Right lobe of liver (tissue), 6 donors: ENCODE data around the gene EFCAB5. TPM values are rescaled to one million over a fixed set of nuclear protein-coding genes. Genes with fewer than 3 reads are reported as not detected.

ENCODE experiments used
- ATAC-seq, 4 donors: fragments of 200-7000 bp; cut with Tn5 transposase; one replicate each; pipeline ENCODE4 v1.9.1; 2020; ENCODE audit warnings: mild to moderate bottlenecking in 4 of 4, moderate library complexity in 4 of 4
- DNase-seq, 3 donors: peaks; one replicate each; pipeline ENCODE4 v3.0.0-alpha.2; 2020
- H3K27ac ChIP-seq, 3 donors: fragments of 200-600 bp; one replicate each; pipeline ENCODE4 v1.8.0; 2022
- H3K27me3 ChIP-seq, 2 donors: fragments of 200-600 bp; one replicate each; pipeline ENCODE4 v1.8.0; 2022
- H3K36me3 ChIP-seq, 4 donors: fragments of 200-600 bp; sonication (generic) in 1 of 4; one replicate each; pipeline versions ENCODE4 v1.5.1 to v1.8.0; 2017 to 2022; ENCODE audit warnings: control low read depth in 1 of 4
- H3K4me1 ChIP-seq, 4 donors: fragments of 200-600 bp; sonication (generic) in 1 of 4; one replicate each; pipeline versions ENCODE4 v1.5.1 to v1.8.0; 2017 to 2022; ENCODE audit warnings: control low read depth in 1 of 4
- H3K4me3 ChIP-seq, 3 donors: fragments of 200-600 bp; one replicate each; pipeline ENCODE4 v1.8.0; 2022
- H3K9me3 ChIP-seq, 4 donors: fragments of 200-600 bp; sonication (generic) in 1 of 4; one replicate each; pipeline versions ENCODE4 v1.5.1 to v1.8.0; 2017 to 2022; ENCODE audit warnings: control low read depth in 1 of 4
- CTCF ChIP-seq, 4 donors: fragments of 200-600 bp in 3 of 4; fragments of 450-650 bp in 1 of 4; IDR thresholded peaks; one replicate each; pipeline versions ENCODE4 v1.5.1 to v1.8.0; 2016 to 2022; ENCODE audit warnings: antibody characterized with exemption in 4 of 4, mild to moderate bottlenecking in 2 of 4
- POLR2A ChIP-seq: fragments of 450-650 bp; IDR thresholded peaks from one replicate; pipeline ENCODE4 v1.6.1; 2017; ENCODE audit warnings: antibody characterized with exemption, mild to moderate bottlenecking
- WGBS: methylation state at CpG from one replicate; pipeline ENCODE4 v1.1.6; 2018; ENCODE audit warnings: low coverage, low lambda C conversion rate; ENCODE audit not compliant: insufficient coverage; ENCODE audit errors: missing lambda C conversion rate; 5-methylcytosine and 5-hydroxymethylcytosine counted together
- intact Hi-C, 2 donors: fragments of 100-400 bp; cut with DNase I; formaldehyde crosslinking; loops; one replicate each; pipeline versions ENCODE4 v1.11.2 to v1.14.1; 2022
- total RNA-seq, 6 experiments: library from RNA; depleted of rRNA in 2 of 6; stranded (reverse); fragments of >200 nt in 2 of 6; fragmentation: NEBNext Ultra II Directional in 3 of 6; extraction: Animal tissue kit (Norgen Biotek cat#: 25700) in 3 of 6; gene quantifications; one replicate each; pipeline versions ENCODE4 v1.1.0 to v1.2.4, GENCODE V29; 2016 to 2023
- donor health status: DM: no; HTN: yes; CAD: no.
- donor health status: DM: no; HTN: no; CAD: no.
- donor health status: DM: no; HTN: no; CAD: no.
- donor health status: DM: no; HTN: yes; CAD: no.
- donor health status: DM: no; HTN: yes; CAD: no.

EFCAB5 gene
- total RNA-seq, 6 experiments from 2014 or later = 0.32 TPM; not detected in 5

GRCh38 chr17:30064738-30065137 lies 123.3 kb downstream of the EFCAB5 start:
- Histone ChIP-seq H3K9me3 (no peaks in the 10 kb centered on the region), H3K27ac (no peak overlapping the region), H3K36me3 (no peaks in the 10 kb centered on the region), H3K4me3 (no peak overlapping the region), H3K27me3 (no peaks in the 10 kb centered on the region), H3K4me1 (no peaks in the 10 kb centered on the region)
- TF ChIP-seq POLR2A = no peak
- no peak for TF ChIP-seq CTCF (IDR thresholded peaks at IDR 0.05)
- intact Hi-C loops = no loop called here
- ATAC-seq (no peak), DNase-seq (no peak)
- 64% methylated on average over 1 of the region's 1 CpG for WGBS

DNA sequence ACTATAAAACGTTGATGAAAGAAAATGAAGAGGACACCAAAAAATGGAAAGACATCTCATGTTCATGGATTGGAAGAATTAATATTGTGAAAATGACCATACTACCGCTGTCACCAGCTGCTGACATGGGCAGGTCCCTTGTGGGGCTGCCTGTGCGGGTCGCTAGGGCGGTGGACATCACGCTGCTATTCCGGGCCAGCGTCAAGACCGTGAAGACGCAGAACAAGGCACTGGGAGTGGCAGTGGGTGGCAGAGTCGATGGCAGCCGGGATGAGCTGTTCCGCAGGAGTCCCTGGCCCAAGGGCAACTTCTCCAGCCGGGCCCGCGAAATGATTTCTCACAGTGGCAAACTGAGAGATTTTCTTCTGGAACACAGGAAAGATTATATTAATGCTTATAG lies 127.0 kb downstream of the EFCAB5 start:
- Histone ChIP-seq H3K4me3 (no peak overlapping the region), H3K27ac (no peak overlapping the region), H3K9me3 (no peaks in the 10 kb centered on the region), H3K4me1 (no peaks in the 10 kb centered on the region), H3K36me3 (no peaks in the 10 kb centered on the region), H3K27me3 (no peaks in the 10 kb centered on the region)
- intact Hi-C loops = no loop called here
- ATAC-seq (no peak), DNase-seq (no peak)
- WGBS = 79% methylated on average over 5 of the region's 16 CpGs
- no peak for TF ChIP-seq POLR2A
- no peak for TF ChIP-seq CTCF (IDR thresholded peaks at IDR 0.05)

- H3K27me3 ChIP-seq = no peaks in the 10 kb centered on the region
- no peak for ATAC-seq
- H3K36me3 ChIP-seq = no peaks in the 10 kb centered on the region
- no peak overlapping the region for H3K4me3 ChIP-seq
- DNase-seq = no peak
- H3K4me1 ChIP-seq = no peaks in the 10 kb centered on the region
- no peak overlapping the region for H3K27ac ChIP-seq
- H3K9me3 ChIP-seq = no peaks in the 10 kb centered on the region
- WGBS = 75% methylated on average over 2 of the region's 2 CpGs
- intact Hi-C loops = no loop called here
- TF ChIP-seq CTCF (IDR thresholded peaks at IDR 0.05) (no peak), POLR2A (no peak)
Measured at GRCh38 chr17:30074254-30074653, 132.8 kb downstream of the EFCAB5 start.

DNA sequence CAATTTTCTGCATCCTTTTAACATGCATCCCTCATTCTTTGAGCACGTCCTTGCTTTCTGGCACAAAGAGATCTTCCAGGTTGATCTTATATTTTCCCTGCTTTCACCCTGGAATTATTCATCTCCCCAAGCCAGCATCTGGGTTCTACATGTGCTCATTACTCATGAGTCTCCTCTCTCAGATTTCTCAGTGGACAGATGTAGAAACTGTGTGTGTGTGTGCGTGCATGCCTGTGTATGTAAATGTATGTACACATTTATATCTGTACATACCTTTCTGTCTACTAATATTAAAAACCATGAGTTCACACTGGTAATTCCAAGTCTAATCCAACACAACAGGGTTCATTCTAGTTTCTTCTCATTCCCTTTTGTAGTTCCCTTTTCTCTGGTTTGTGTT lies 133.3 kb downstream of the EFCAB5 start:
- no peak for DNase-seq
- ATAC-seq = no peak
- TF ChIP-seq POLR2A (no peak), CTCF (IDR thresholded peaks at IDR 0.05) (no peak)
- Histone ChIP-seq H3K36me3 (no peaks in the 10 kb centered on the region), H3K4me3 (no peak overlapping the region), H3K9me3 (no peaks in the 10 kb centered on the region), H3K27me3 (no peaks in the 10 kb centered on the region), H3K27ac (no peak overlapping the region), H3K4me1 (no peaks in the 10 kb centered on the region)
- 68% methylated on average over 2 of the region's 2 CpGs for WGBS
- intact Hi-C loops = no loop called here

DNA sequence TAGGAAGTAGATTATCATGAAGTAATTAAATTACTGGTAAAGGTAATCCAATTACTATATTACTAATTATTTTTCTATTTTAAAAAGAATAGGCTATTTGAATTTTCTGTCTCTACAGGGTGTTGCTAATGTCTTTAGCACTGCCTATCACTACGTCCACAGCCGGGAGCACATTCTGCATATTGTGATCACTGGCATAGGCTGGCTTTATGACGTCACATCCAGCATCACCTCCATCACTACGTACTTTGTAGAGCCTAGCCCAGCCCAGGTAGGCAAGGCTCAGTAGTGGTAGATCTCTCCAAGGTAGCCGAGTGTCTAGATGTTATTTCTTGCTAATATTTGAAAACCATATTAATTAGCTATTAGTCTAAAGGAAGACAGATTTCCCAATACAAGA lies 141.3 kb downstream of the EFCAB5 start:
- no peaks in the 10 kb centered on the region for H3K9me3 ChIP-seq
- H3K27me3 ChIP-seq = no peaks in the 10 kb centered on the region
- ATAC-seq = no peak
- intact Hi-C loops = no loop called here
- H3K27ac ChIP-seq = no peak overlapping the region
- no peak for TF ChIP-seq CTCF (IDR thresholded peaks at IDR 0.05)
- no peak for TF ChIP-seq POLR2A
- WGBS = 81% methylated on average over 5 of the region's 5 CpGs
- DNase-seq = no peak
- no peak overlapping the region for H3K4me3 ChIP-seq
- no peaks in the 10 kb centered on the region for H3K36me3 ChIP-seq
- no peaks in the 10 kb centered on the region for H3K4me1 ChIP-seq
